ENCODE data around the gene BTBD7. TPM values are rescaled to one million over a fixed set of nuclear protein-coding genes. Genes with fewer than 3 reads are reported as not detected.

BTBD7 gene
- total and polyA plus RNA-seq, 2 experiments from 2014 or later: 14.8 to 25.8 TPM

DNA sequence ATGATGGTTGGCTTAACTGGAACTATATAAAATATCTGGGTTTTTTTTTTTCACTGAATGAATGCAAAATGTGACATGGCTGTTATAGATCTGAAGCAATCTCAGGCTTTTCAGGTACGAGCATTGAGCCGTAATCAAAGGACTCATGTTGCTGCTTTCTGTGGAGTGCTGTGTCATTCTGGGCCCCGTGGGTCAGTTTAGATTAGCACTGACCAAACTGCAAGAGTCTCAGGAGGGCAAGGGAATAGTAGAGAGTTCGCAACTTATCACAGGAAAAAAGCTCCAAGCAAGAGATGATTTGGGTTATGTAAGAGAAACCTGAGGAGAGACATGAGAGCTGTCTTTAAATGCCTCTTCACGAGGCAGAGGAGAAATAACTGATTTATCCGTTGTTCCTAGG, 66.7 kb downstream of the BTBD7 start:
- Histone ChIP-seq H3K4me2 (no peak overlapping the region), H3K36me3 (replicated peaks; ENCODE audit: insufficient read depth, low read depth) (no peaks in the 10 kb centered on the region), H3K4me3 (no peak overlapping the region), H2AFZ (no peak overlapping the region), H3K27ac (no peak overlapping the region), H3K9me2 (replicated peaks; ENCODE audit: insufficient read depth) (no peaks in the 10 kb centered on the region), H3K4me1 (ENCODE audit: insufficient read depth) (peaks cover 8% of the 10 kb centered on the region), H3K9me3 (ENCODE audit: low read depth) (no peaks in the 10 kb centered on the region), H4K20me1 (ENCODE audit: insufficient read depth, poor library complexity, severe bottlenecking) (peaks cover 4% of the 10 kb centered on the region), H3K79me2 (peaks cover 33% of the 10 kb centered on the region), H3K27me3 (no peaks in the 10 kb centered on the region)
- no peak for DNase-seq (ENCODE audit: low spot score)
- TF ChIP-seq EZH2phosphoT487 (IDR thresholded peaks at IDR 0.05; ENCODE audit: low read depth, severe bottlenecking, unreplicated experiment) (no peak), EZH2 (IDR thresholded peaks at IDR 0.05; ENCODE audit: borderline replicate concordance) (no peak)
- TF ChIP-seq, protein P1, sequence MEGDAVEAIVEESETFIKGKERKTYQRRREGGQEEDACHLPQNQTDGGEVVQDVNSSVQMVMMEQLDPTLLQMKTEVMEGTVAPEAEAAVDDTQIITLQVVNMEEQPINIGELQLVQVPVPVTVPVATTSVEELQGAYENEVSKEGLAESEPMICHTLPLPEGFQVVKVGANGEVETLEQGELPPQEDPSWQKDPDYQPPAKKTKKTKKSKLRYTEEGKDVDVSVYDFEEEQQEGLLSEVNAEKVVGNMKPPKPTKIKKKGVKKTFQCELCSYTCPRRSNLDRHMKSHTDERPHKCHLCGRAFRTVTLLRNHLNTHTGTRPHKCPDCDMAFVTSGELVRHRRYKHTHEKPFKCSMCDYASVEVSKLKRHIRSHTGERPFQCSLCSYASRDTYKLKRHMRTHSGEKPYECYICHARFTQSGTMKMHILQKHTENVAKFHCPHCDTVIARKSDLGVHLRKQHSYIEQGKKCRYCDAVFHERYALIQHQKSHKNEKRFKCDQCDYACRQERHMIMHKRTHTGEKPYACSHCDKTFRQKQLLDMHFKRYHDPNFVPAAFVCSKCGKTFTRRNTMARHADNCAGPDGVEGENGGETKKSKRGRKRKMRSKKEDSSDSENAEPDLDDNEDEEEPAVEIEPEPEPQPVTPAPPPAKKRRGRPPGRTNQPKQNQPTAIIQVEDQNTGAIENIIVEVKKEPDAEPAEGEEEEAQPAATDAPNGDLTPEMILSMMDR (IDR thresholded peaks at IDR 0.05; ENCODE audit: poor library complexity): no peak
- WGBS (ENCODE audit: low lambda C conversion rate, missing lambda C conversion rate): 83% methylated on average over 6 of the region's 6 CpGs

DNA sequence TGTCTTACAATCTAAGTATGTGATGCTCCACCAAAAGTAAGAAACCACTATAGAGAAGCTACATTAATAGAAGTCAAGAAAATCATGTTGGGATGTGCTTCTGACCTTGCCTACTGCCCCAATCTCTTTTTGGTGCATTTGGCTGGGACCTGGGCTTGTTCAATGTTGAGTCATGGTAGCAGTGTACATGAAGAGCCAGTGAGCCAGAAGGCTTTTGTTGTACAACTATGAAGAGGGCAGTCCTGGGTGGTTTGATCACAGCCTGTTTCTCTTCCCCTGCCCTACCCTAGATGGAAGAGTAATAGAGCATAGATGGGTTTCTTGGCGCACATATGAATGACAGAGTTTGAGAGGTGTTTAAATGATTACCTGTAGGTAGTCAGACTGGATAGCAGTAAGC, 69.4 kb downstream of the BTBD7 start:
- no peak for TF ChIP-seq EZH2phosphoT487 (IDR thresholded peaks at IDR 0.05; ENCODE audit: low read depth, severe bottlenecking, unreplicated experiment)
- TF ChIP-seq EZH2 (IDR thresholded peaks at IDR 0.05; ENCODE audit: borderline replicate concordance): no peak
- TF ChIP-seq, protein P1 (IDR thresholded peaks at IDR 0.05; ENCODE audit: poor library complexity): no peak
- no peak overlapping the region for H2AFZ ChIP-seq

GRCh38 chr14:93262446-93262845, 70.4 kb downstream of the BTBD7 start:
- Histone ChIP-seq H3K4me2 (no peak overlapping the region), H3K4me3 (no peak overlapping the region), H3K9me3 (ENCODE audit: low read depth) (no peaks in the 10 kb centered on the region), H3K27me3 (no peaks in the 10 kb centered on the region), H3K27ac (no peak overlapping the region), H3K36me3 (replicated peaks; ENCODE audit: insufficient read depth, low read depth) (no peaks in the 10 kb centered on the region), H3K9me2 (replicated peaks; ENCODE audit: insufficient read depth) (no peaks in the 10 kb centered on the region), H3K4me1 (ENCODE audit: insufficient read depth) (peaks cover under 1% of the 10 kb centered on the region), H3K79me2 (peaks cover 24% of the 10 kb centered on the region), H4K20me1 (ENCODE audit: insufficient read depth, poor library complexity, severe bottlenecking) (peaks cover 4% of the 10 kb centered on the region), H2AFZ (no peak overlapping the region)
- WGBS (ENCODE audit: low lambda C conversion rate, missing lambda C conversion rate): 95% methylated on average over 2 of the region's 2 CpGs
- no peak for TF ChIP-seq EZH2 (IDR thresholded peaks at IDR 0.05; ENCODE audit: borderline replicate concordance)
- TF ChIP-seq, protein P1 (IDR thresholded peaks at IDR 0.05; ENCODE audit: poor library complexity): no peak
- no peak for TF ChIP-seq EZH2phosphoT487 (IDR thresholded peaks at IDR 0.05; ENCODE audit: low read depth, severe bottlenecking, unreplicated experiment)
- DNase-seq (ENCODE audit: low spot score): no peak

More for the DNA sequence above, 69.4 kb downstream of the BTBD7 start:
- Histone ChIP-seq H3K4me3 (no peak overlapping the region), H3K79me2 (peaks cover 27% of the 10 kb centered on the region), H3K9me2 (replicated peaks; ENCODE audit: insufficient read depth) (no peaks in the 10 kb centered on the region), H3K36me3 (replicated peaks; ENCODE audit: insufficient read depth, low read depth) (no peaks in the 10 kb centered on the region), H3K27ac (no peak overlapping the region), H3K9me3 (ENCODE audit: low read depth) (no peaks in the 10 kb centered on the region), H3K4me1 (ENCODE audit: insufficient read depth) (peaks cover 8% of the 10 kb centered on the region), H3K4me2 (no peak overlapping the region), H4K20me1 (ENCODE audit: insufficient read depth, poor library complexity, severe bottlenecking) (peaks cover 4% of the 10 kb centered on the region), H3K27me3 (no peaks in the 10 kb centered on the region)
- 95% methylated on average over 1 of the region's 1 CpG for WGBS (ENCODE audit: low lambda C conversion rate, missing lambda C conversion rate)
- DNase-seq (ENCODE audit: low spot score): no peak
